PC-9 (cell line): Measurements from ENCODE around the gene AIF1L.

Experiments
- CTCF ChIP-seq: fragments of 200-600 bp; sonication (generic); conservative IDR thresholded peaks from 2 replicates; pipeline ENCODE4 v1.6.1; 2017; ENCODE audit warnings: mixed run types, antibody characterized with exemption, mild to moderate bottlenecking, moderate library complexity
- EZH2 ChIP-seq: fragments of 200-600 bp; sonication (generic); IDR thresholded peaks from 2 replicates; pipeline ENCODE4 v1.8.0; 2017; ENCODE audit warnings: antibody characterized with exemption, low read depth

- TF ChIP-seq CTCF (no peak), EZH2 (no peak)
These were observed 11.5 kb upstream of the AIF1L start for GRCh38 chr9:131084661-131085369.
